Measurements from ENCODE around the gene ITK.

GRCh38 chr5:157205708-157206107, 25.1 kb downstream of the ITK start:
- no peak for TF ChIP-seq POLR2AphosphoS5 (IDR thresholded peaks at IDR 0.05)
- TF ChIP-seq, protein P1, sequence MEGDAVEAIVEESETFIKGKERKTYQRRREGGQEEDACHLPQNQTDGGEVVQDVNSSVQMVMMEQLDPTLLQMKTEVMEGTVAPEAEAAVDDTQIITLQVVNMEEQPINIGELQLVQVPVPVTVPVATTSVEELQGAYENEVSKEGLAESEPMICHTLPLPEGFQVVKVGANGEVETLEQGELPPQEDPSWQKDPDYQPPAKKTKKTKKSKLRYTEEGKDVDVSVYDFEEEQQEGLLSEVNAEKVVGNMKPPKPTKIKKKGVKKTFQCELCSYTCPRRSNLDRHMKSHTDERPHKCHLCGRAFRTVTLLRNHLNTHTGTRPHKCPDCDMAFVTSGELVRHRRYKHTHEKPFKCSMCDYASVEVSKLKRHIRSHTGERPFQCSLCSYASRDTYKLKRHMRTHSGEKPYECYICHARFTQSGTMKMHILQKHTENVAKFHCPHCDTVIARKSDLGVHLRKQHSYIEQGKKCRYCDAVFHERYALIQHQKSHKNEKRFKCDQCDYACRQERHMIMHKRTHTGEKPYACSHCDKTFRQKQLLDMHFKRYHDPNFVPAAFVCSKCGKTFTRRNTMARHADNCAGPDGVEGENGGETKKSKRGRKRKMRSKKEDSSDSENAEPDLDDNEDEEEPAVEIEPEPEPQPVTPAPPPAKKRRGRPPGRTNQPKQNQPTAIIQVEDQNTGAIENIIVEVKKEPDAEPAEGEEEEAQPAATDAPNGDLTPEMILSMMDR (IDR thresholded peaks at IDR 0.05) = no peak
- no peak for TF ChIP-seq POLR2A (IDR thresholded peaks at IDR 0.05; ENCODE audit: low read depth)
